Cerebellar cortex (tissue), 1 donor: Measurements from ENCODE around the gene SIVA1.
"Not testable (repeated sequence)": the region's sequence is repeated elsewhere in the genome, so short reads cannot be mapped to it uniquely, and the experiment has no call there.

ENCODE experiments used
- DNase-seq: peaks from one replicate; pipeline ENCODE4 v3.0.0-alpha.2; 2015; ENCODE audit warnings: low spot score

SIVA1 gene

GRCh38 chr14:104719343-104719742, 33.6 kb upstream of the SIVA1 start:
- no peak for DNase-seq

GRCh38 chr14:104721505-104722431, 31.2 kb upstream of the SIVA1 start:
- no peak for DNase-seq

- no peak for DNase-seq
Measured at GRCh38 chr14:104722938-104723650, 29.9 kb upstream of the SIVA1 start.

GRCh38 chr14:104723651-104724406, 29.1 kb upstream of the SIVA1 start, which contains the start of gene ADSS1:
ADSS1 (plus strand) TSS chr14:104724229; CDS start chr14:104724271, 42 bp downstream.
- DNase-seq: no peak

GRCh38 chr14:104724407-104724980, 28.5 kb upstream of the SIVA1 start:
- no peak for DNase-seq

- DNase-seq: peak; percentile 32
Measured at GRCh38 chr14:104724981-104725771, 27.8 kb upstream of the SIVA1 start.

DNA sequence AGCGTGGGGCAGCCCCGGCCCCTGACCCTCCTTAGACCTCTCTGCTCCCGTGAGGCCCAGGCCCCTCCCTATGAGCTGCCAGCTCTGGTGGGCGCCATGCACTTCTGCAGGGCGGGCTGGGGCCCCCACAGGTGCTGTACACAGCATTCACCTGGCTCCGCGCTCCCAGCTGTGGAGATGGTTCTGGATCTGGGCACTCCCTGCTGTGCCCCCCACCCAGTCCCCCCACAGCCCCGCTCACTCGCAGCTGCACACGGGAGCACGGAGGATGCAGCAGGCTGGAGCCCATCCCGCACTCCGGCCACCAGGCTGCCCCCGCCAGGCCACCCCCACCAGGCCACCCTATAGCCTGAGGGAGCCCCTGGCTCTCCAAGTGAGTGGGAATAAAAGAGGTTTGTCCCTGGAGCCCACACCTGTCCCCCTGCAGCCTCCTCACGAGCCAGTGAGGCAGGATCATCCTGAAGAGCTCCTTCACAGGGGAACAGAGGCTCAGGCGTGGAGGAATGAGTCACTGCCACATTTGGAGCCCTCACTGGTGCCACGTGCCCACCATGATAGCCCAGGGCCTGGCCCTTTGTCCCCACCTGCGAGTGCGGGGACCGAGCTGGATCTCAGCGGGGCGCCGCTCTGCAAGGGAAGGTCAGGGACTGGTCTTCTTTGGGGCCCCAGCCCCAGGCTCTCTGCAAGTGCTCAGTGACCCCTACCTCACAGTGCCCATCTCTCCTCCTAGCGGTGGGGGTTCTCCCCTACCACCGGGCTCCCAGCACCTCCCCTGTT, 27.0 kb upstream of the SIVA1 start:
- DNase-seq: no peak

GRCh38 chr14:104726600-104727451, 26.1 kb upstream of the SIVA1 start:
- no peak for DNase-seq

DNA sequence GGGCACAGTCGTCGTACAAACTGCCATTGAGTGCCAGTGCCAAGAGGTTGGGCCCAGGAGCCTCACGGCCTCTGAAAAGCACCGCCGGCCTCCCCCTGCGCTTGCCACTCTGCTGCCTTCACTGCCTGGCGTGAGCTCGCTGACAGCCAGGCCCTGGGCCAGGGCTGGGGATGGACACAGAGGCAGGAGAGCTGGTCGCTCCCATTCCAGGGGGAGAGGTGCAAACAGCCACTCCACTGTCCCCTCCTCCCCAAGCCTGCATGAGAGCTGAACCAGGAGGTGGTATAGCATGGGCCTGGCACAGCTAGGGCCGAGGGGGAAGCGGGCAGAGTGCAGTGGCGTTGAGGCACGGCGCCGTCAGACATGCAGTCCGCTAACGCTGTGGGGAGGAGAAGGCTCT, 24.3 kb upstream of the SIVA1 start:
- DNase-seq: no peak

- DNase-seq: not testable (repeated sequence)
Measured at GRCh38 chr14:104729176-104729834, 23.6 kb upstream of the SIVA1 start.

- no peak for DNase-seq
Measured at GRCh38 chr14:104729835-104730181, 23.1 kb upstream of the SIVA1 start.

- DNase-seq: no peak
Measured at GRCh38 chr14:104730487-104730886, 22.5 kb upstream of the SIVA1 start.

- peak; percentile 40 for DNase-seq
Measured at GRCh38 chr14:104731320-104732294, 21.3 kb upstream of the SIVA1 start.

DNA sequence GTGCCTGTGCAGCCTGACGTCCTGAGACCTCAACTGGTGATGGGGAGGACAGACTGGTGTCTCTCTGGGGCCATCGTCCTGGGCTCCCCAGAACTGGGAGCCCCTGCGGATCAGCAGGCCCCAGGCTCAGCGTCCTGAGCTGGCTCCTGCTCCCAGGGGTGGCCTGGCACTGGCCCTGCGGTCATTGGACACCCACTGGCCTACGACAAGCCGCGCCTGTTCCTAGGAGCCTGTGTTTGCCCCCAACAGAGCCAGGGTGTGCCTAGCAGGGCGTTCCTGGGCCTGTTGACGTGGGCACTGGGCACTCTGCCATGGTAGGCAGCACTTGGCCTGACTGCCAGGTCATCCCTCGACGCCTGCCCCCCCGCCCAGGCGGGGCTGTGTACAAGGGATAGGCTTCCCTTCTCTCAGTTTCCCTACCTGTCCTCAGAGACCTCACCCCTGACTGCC, 20.6 kb upstream of the SIVA1 start:
- no peak for DNase-seq

GRCh38 chr14:104732931-104733681, 19.8 kb upstream of the SIVA1 start:
- DNase-seq: no peak

DNA sequence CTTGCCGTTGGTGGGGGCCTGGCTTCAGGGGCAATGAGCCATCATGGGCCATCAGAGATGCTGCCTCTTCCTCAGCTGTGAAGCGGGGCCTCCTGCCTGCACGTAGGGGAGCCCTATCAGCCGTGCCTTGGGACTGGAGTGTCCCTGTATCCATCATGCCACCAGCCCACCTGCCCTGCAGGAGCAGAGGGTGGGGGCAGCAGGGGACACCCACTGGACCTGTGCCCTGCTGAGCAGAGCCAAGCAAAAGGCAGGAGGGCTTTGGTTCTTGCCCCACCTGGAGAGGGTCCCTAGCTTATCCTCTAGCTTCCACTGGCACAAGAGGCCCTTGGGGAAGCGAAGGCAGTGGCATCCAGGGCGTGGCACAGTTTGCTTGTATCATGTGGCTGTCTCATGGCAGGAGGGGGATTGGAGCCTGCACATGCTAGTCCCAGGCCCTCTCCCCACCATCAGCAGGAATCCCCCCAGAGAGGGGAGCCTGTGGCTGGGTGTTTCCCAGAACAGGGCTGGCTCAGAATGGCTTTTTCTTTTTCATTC, 18.8 kb upstream of the SIVA1 start:
- DNase-seq: no peak

- DNase-seq: no peak
Measured at GRCh38 chr14:104734601-104734990, 18.4 kb upstream of the SIVA1 start.
